GM12878 (cell line): ENCODE measurements around the gene PLAGL2.

Source experiments
- EGR1 ChIP-seq, 2 experiments: IDR thresholded peaks; 1 replicate in 1 of 2; 2 replicates in 1 of 2; pipeline ENCODE4 v1.6.1; 2011 to 2012; ENCODE audit warnings: low read depth in 2 of 2, low read length in 2 of 2, borderline replicate concordance in 1 of 2, mild to moderate bottlenecking in 1 of 2, moderate library complexity in 1 of 2
- EZH2 ChIP-seq: IDR thresholded peaks from 2 replicates; pipeline ENCODE4 v1.6.1; 2012; ENCODE audit warnings: low read depth, mild to moderate bottlenecking, control low read depth, inconsistent platforms, low read length, borderline replicate concordance; ENCODE audit not compliant: control insufficient read depth
- HCFC1 ChIP-seq: fragments of 150-350 bp; IDR thresholded peaks from 2 replicates; pipeline ENCODE4 v1.6.1; 2014; ENCODE audit warnings: low read length
- NFYB ChIP-seq: IDR thresholded peaks from 2 replicates; pipeline ENCODE4 v1.6.1; 2011; ENCODE audit warnings: low read depth, mild to moderate bottlenecking, low read length, improper control_type of control experiment, moderate library complexity; ENCODE audit not compliant: insufficient read depth
- ZNF207 ChIP-seq: fragments of 450-650 bp; IDR thresholded peaks from 2 replicates; pipeline ENCODE4 v1.6.1; 2014; ENCODE audit warnings: antibody characterized with exemption, mild to moderate bottlenecking, borderline replicate concordance
- TF ChIP-seq, protein P1 (sequence below), 3 experiments: IDR thresholded peaks in 2 of 3; conservative IDR thresholded peaks in 1 of 3; 2 replicates each; pipeline ENCODE4 v1.5.1; 2011; ENCODE audit warnings: low read depth in 3 of 3, low read length in 3 of 3, mild to moderate bottlenecking in 3 of 3, control low read depth in 2 of 3, moderate library complexity in 2 of 3, inconsistent platforms in 1 of 3, mixed read lengths in 1 of 3; ENCODE audit not compliant: control insufficient read depth in 2 of 3, insufficient read depth in 1 of 3; ENCODE audit errors: extremely low read depth in 1 of 3

DNA sequence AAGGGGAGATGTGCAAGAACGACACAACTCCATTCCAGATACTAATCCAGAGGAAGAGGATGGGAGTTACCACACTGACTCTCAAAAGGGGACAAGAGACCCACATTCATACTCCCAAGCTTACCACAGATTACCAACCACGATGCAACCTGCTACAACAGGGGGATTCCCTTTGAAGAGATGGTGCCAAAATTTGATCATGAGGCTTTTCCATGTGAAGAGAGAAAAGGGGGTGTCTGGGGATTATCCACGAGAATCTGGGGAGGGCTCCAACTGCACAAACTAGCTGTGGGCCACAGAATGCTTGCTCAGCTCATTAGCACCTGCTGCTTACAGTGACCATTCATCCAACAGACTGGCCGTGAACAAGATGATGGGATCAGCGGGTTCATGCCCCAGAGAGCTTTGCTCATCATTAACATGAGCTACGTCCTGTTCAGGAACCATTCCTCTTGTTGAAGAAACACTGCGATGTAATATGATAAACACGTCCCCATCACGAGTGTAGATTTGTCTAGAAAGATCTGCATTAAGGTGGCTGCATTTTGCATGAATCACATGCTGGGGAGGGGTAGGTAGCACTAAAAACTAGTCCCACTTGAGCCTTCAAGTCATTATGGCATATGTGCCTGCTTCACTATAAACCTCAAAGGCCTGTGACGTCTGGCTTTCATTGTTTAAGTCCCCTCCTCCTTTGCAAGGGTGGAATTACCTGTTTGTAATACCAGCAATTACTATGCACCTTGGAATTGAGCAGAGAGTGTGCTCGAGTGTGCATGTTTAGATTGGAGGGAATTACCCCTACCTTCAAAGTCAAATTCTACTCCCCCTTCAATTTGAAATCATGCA, 4.0 kb downstream of the PLAGL2 start:
- TF ChIP-seq, protein P1, sequence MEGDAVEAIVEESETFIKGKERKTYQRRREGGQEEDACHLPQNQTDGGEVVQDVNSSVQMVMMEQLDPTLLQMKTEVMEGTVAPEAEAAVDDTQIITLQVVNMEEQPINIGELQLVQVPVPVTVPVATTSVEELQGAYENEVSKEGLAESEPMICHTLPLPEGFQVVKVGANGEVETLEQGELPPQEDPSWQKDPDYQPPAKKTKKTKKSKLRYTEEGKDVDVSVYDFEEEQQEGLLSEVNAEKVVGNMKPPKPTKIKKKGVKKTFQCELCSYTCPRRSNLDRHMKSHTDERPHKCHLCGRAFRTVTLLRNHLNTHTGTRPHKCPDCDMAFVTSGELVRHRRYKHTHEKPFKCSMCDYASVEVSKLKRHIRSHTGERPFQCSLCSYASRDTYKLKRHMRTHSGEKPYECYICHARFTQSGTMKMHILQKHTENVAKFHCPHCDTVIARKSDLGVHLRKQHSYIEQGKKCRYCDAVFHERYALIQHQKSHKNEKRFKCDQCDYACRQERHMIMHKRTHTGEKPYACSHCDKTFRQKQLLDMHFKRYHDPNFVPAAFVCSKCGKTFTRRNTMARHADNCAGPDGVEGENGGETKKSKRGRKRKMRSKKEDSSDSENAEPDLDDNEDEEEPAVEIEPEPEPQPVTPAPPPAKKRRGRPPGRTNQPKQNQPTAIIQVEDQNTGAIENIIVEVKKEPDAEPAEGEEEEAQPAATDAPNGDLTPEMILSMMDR (IDR thresholded peaks at IDR 0.05 in 2 of 3, conservative IDR thresholded peaks at IDR 0.05 in 1 of 3; ENCODE audit: control insufficient read depth in 2 of 3, extremely low read depth in 1 of 3, insufficient read depth in 1 of 3, low read depth in 3 of 3, low read length in 3 of 3) = no peak
- TF ChIP-seq NFYB (no peak), EGR1 (IDR thresholded peaks at IDR 0.05; ENCODE audit: borderline replicate concordance in 1 of 2, low read depth in 2 of 2, low read length in 2 of 2) (no peak), EZH2 (no peak), HCFC1 (no peak), ZNF207 (no peak)
